Prostate gland (tissue), 2 donors: Measurements from ENCODE around the gene BPIFB2. TPM values are rescaled to one million over a fixed set of nuclear protein-coding genes. Genes with fewer than 3 reads are reported as not detected.

Source experiments
- DNase-seq: peaks from one replicate; pipeline ENCODE4 v3.0.0-alpha.2; 2019; ENCODE audit warnings: low spot score
- H3K27ac ChIP-seq, 2 donors: fragments of 200-600 bp; sonication (generic); 2 replicates each; pipeline ENCODE4 v1.5.1; 2017 to 2019
- H3K27me3 ChIP-seq: fragments of 200-600 bp; sonication (generic); replicated peaks from 2 replicates; pipeline ENCODE4 v1.5.1; 2019; ENCODE audit not compliant: insufficient read depth
- H3K36me3 ChIP-seq, 2 donors: fragments of 200-600 bp; sonication (generic); 1 replicate in 1 of 2; 2 replicates in 1 of 2; pipeline versions ENCODE4 v1.5.1 to v1.8.1; 2017 to 2019
- H3K4me1 ChIP-seq: fragments of 200-600 bp; sonication (generic); replicated peaks from 2 replicates; pipeline ENCODE4 v1.5.1; 2019
- H3K4me3 ChIP-seq, 2 donors: fragments of 200-600 bp; sonication (generic); 2 replicates each; pipeline ENCODE4 v1.5.1; 2017 to 2019
- H3K9me3 ChIP-seq: fragments of 200-600 bp; sonication (generic); 2 replicates; pipeline ENCODE4 v1.5.1; 2017
- CTCF ChIP-seq, 4 experiments: fragments of 200-600 bp in 2 of 4; fragments of 450-650 bp in 2 of 4; sonication (generic) in 2 of 4; IDR thresholded peaks; 1 replicate in 3 of 4; 2 replicates in 1 of 4; pipeline ENCODE4 v1.5.1; 2016 to 2019; ENCODE audit warnings: antibody characterized with exemption in 4 of 4, mild to moderate bottlenecking in 2 of 4, moderate library complexity in 2 of 4
- POLR2A ChIP-seq: fragments of 450-650 bp; IDR thresholded peaks from one replicate; pipeline ENCODE4 v1.6.1; 2016; ENCODE audit warnings: antibody characterized with exemption, mild to moderate bottlenecking
- POLR2AphosphoS5 ChIP-seq: sonication (generic); formaldehyde crosslinking; IDR thresholded peaks from one replicate; pipeline ENCODE4 v1.6.1; 2017; ENCODE audit warnings: antibody characterized with exemption
- WGBS: methylation state at CpG from one replicate; pipeline ENCODE4 v1.1.5; 2018; 5-methylcytosine and 5-hydroxymethylcytosine counted together
- intact Hi-C: fragments of 100-400 bp; cut with DNase I; formaldehyde crosslinking; loops from one replicate; pipeline ENCODE4 v1.14.2; 2022
- total RNA-seq, 2 donors: library from RNA; depleted of rRNA; stranded (reverse); fragments of >200 nt; gene quantifications; one replicate each; pipeline ENCODE4 v1.1.0, GENCODE V29; 2016

Gene BPIFB2
- total RNA-seq, 2 donors from 2014 or later, result 5.1 TPM; not detected in 1

DNA sequence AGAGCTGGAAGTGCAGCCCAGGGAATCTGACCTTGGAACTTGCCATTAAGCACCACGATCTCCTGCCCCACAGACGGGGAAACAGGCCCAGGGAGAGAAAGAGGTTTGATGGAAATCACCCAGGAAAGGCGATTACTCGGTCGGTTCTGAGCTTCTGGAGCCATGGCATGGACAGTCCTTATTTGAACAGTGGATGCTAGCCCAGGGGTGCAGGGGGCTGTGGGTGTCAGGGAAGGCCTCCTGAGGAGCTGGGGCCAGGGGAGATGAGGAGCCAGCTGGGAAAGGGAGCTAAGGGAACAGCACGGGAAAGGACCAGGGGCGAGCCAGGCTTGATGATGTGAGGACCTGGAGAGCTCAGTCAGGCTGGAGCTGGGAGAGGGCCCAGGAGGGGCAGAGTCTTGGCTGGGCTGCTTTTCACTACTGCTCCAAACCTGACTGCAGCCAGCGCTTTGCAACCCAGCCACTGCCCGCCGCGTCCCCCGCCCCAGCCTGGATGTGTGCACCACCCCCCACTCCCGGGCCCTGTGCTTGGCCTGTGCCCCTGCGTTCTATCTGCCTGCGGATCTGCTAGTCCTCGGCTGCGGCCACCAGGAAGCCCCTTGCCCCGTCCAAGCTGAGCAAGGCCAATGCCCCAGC, 21.1 kb upstream of the BPIFB2 start:
- H3K27me3 ChIP-seq, result no peaks in the 10 kb centered on the region
- no peak for DNase-seq
- intact Hi-C loops, result no loop called here
- no peak overlapping the region for H3K27ac ChIP-seq
- H3K9me3 ChIP-seq, result no peaks in the 10 kb centered on the region
- 81% methylated on average over 18 of the region's 18 CpGs for WGBS
- no peaks in the 10 kb centered on the region for H3K36me3 ChIP-seq
- H3K4me1 ChIP-seq, result no peaks in the 10 kb centered on the region
- no peak overlapping the region for H3K4me3 ChIP-seq
- no peak for TF ChIP-seq POLR2AphosphoS5
- no peak for TF ChIP-seq POLR2A
- no peak for TF ChIP-seq CTCF (IDR thresholded peaks at IDR 0.05)

DNA sequence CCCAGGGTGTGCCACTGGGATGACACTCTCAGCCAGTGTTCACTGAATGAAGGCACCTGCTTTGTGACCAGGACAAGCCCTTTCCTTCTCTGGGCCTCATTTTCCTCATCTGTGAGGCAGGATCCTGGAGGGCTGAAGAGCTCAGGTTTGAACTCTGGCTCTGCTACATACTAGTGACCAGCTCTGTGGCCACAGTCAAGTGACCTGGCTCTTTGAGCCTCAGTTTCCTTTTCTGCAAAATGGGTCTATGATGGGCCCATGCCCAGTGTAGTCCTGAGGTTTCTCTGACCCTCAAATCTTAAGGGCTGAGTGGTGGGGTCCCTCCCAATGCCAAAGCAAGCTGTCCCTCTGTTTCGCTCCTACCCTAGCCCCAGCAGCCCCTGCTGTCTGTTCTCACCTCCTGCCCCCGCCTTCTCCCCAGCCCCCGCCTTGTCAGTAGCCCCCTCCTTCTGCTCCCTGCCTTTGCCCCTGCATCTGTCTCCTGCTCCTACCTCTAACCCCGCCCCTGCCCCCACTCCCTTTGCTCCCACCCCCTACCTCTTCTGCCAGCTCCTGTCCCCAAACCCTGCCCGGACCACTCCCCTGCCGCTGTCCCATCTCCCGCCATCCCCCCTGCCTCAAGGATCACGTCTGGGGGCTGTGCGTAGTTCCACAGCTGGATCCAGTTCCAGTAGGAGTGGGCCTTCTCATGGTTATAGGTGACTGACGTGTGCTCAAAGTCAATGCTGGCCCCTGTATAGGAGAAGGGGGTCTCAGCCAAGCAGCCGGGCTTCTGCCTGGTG, 20.3 kb upstream of the BPIFB2 start:
- Histone ChIP-seq H3K27ac (no peak overlapping the region), H3K27me3 (no peaks in the 10 kb centered on the region), H3K4me3 (no peak overlapping the region), H3K9me3 (no peaks in the 10 kb centered on the region), H3K4me1 (no peaks in the 10 kb centered on the region), H3K36me3 (no peaks in the 10 kb centered on the region)
- no peak for TF ChIP-seq POLR2AphosphoS5
- TF ChIP-seq POLR2A, result no peak
- TF ChIP-seq CTCF (IDR thresholded peaks at IDR 0.05), result no peak
- no peak for DNase-seq
- 84% methylated on average over 11 of the region's 11 CpGs for WGBS
- intact Hi-C loops, result no loop called here

DNA sequence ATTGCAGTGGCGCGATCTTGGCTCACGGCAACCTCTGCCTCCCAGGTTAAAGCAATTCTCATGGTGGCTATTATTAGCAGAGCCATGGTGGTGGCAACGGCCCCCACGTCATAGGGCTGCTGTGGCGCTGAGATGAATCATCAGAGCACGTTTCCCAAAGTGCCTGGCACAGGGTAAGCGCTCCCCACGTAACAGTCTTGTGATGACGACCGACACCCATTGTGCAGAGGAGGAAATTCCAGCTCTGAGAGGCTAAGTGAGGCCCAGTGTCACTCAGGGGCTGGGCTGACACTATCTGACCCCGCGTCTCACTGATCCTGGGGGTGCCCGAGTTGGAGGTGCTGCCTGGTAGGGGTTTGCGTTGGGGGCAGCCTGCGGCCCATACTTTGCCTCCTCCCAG, 19.5 kb upstream of the BPIFB2 start:
- no peaks in the 10 kb centered on the region for H3K27me3 ChIP-seq
- intact Hi-C loops, result no loop called here
- DNase-seq, result no peak
- TF ChIP-seq POLR2AphosphoS5, result no peak
- no peak for TF ChIP-seq CTCF (IDR thresholded peaks at IDR 0.05)
- H3K27ac ChIP-seq, result no peak overlapping the region
- no peaks in the 10 kb centered on the region for H3K9me3 ChIP-seq
- 81% methylated on average over 16 of the region's 16 CpGs for WGBS
- H3K4me3 ChIP-seq, result no peak overlapping the region
- H3K4me1 ChIP-seq, result no peaks in the 10 kb centered on the region
- no peaks in the 10 kb centered on the region for H3K36me3 ChIP-seq

- intact Hi-C loops, result no loop called here
- H3K27me3 ChIP-seq, result no peaks in the 10 kb centered on the region
- no peaks in the 10 kb centered on the region for H3K9me3 ChIP-seq
- no peak overlapping the region for H3K27ac ChIP-seq
- no peaks in the 10 kb centered on the region for H3K4me1 ChIP-seq
- TF ChIP-seq CTCF (IDR thresholded peaks at IDR 0.05), result no peak
- no peak for TF ChIP-seq POLR2AphosphoS5
- no peak for TF ChIP-seq POLR2A
- H3K4me3 ChIP-seq, result no peak overlapping the region
- no peak for DNase-seq
- WGBS, result 92% methylated on average over 14 of the region's 14 CpGs
- H3K36me3 ChIP-seq, result no peaks in the 10 kb centered on the region
Observed at GRCh38 chr20:32989507-32990283, 17.8 kb upstream of the BPIFB2 start.
